GM18520 (cell line): ENCODE measurements around the gene ZNF385B.
"Not testable (repeated sequence)": the region's sequence is repeated elsewhere in the genome, so short reads cannot be mapped to it uniquely, and the experiment has no call there.

Source experiments
- ATAC-seq: cut with Tn5 transposase; IDR thresholded peaks from one replicate; pipeline ENCODE4 v1.9.1; 2021; ENCODE audit not compliant: unreplicated experiment

Gene ZNF385B

DNA sequence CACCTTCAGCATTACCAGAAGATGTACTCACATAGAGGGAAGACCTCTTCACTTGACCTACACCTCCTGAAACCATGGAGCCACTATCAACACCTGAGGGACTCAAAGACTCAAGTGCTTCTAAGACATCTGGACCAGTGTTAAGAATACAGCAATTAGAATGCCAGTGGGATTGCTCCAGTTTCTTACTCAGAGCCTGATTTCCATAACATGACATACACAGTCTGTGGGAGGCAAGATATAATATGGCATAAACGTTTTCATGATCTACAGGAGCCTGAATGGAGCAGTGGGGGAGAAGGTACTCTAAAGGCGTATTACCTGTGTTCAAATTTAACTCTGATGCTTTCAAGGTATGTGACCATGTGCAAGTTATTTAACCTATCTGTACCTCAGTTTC lies 57.2 kb downstream of the ZNF385B start:
- ATAC-seq: no peak

DNA sequence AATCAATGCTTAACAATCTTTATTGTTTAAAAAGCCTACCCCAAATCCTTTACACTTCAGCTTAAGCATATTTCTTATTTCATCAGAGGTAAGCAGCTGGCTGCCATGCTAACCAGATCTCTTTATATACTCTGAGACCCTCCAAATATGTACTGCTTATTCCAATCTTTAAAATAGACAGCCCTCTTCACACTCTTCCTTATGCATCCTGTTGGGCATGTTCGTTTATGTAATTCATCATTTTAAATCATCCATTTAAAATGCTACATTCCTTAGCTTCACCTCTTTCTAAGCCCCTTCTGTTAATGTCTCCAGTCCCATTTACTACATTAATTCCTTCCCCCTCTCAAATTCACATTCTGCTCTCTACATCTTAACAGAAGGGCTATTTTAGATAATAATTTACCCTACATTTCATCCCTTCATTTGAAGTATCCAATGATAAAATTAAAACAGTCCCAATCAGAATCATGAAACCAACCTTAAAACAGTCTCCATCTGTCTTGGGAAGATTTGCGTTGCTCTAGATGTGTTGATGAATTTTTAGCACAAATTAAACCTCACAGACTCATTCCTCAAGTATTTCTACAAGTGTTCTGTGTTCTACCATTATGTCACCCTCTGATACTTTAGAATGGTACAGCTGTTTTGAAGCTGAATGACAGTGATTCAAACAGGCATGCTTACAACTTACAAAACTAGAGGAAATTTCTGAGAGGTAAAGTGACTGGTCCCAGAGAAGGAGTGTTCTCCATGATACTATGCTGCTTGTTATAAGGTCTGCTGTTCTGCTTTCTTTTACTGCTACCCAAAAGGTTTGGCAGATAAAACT lies 59.1 kb downstream of the ZNF385B start:
- ATAC-seq: no peak

- no peak for ATAC-seq
These were observed 60.6 kb downstream of the ZNF385B start for GRCh38 chr2:179800776-179801175.

DNA sequence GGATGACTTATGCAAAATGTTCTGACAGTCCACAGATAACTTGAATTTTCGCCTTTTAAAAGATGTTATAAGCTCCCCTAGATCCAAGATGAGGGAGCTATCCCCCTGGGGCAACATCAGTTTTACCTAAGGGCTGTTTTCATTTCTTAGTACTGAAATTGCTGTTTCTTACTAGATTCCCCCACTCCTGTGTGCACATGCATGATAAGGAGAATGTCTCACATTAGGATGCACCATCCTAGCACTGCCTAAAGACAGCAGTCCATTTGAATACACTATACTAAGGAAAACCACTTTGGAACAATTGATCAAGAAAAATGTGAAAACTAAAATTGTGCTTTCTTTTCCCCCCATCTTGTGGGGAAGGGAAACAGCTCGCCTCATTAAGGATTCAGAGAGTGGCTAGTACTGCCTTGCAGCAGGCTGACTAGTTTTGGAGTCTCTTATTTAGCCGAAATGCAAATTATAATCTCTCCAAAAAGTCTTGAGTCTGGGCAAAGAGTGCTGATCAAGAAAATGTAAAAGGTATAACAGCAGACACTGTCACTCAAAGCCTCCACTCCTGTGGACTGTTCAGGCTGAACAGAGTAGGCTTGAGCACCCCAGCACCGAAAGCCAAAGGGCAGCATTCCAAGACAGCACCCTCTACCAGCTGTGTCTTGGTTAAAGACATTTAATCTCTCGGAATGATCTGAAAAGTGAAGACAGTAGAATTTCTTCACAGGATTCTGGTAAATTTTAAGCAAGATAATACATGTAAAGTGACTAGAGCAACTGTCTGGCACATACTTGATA lies 65.0 kb downstream of the ZNF385B start:
- no peak for ATAC-seq

DNA sequence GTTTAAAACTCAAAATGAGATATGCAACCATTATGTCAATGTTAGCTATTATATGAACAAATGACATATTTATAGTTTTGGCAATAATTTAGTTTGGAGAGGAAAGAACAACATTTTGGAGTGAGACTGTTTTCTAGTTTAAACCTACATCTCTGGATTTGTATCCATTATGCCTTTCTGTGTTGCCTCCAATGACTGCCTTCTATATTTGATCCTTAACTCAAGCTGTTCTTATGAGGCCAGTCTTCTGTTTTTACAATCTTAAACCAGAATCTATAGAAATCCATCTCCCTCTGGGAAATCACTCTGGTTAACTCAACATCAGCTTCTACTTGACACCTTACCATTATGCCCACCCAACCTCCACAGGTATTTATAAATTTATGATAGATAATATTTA lies 67.5 kb downstream of the ZNF385B start:
- ATAC-seq: no peak

DNA sequence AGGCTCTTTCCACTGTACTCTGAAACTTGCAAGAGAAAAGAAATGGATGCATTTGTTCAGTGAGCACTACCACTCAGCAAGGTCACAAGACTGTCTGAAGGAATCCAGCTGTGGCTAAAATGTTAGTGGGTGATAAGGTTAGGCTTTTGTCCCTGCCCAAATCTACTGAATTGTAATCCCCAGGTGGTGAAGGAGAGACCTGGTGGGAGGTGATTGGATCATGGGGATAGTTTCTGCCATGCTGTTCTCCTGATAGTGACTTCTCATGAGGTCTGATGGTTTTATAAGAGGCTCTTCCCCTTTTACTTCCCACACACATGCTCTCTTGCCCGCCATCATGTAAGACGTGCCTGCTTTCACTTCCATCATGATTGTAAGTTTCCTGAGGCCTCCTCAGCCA lies 68.2 kb downstream of the ZNF385B start:
- no peak for ATAC-seq

DNA sequence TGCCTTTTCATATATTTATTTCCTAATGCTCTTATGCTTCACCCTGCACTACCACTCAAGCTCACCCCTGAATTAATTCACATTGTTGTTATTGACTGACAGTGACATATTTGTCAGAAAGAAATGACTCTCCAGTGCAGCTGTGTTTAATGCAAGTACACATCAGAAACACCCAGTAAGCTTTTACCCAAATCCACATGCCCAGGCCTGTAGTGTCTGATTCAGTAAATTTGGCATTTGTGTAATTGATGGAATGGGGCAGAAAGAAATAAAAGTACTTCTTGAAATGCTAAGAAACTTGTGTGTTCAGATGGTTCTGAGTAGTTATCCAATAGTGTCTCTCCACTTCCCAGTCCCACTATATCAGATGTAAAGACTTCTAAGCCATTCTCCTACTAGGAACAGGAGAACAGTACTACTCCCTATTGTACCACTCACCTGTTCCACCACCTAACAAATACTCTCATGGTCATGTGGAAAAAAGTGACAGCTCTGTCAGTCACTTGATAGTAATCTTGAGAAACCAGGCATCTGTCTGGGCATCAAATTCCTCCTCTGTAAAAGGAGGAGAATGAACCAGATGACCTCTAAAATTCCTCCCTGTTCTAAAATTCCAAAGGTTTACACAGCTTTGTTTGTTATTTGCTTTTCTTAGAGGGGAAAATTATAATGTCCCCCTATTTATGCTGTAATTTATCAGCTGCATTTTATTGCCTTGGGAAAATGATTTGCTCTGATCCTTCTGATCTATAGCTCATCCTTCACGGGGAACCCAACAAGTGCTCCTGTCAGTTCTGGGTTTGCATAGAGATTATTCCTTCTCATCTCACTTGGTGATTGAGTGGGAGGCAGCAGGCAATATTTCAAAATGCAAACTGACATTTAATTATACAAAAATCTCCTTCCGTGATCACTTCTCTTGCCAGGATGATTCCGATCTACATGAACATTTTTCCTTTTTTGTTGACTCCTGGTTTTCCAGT lies 70.9 kb downstream of the ZNF385B start:
- no peak for ATAC-seq

GRCh38 chr2:179788104-179788503 lies 73.3 kb downstream of the ZNF385B start:
- ATAC-seq: no peak

DNA sequence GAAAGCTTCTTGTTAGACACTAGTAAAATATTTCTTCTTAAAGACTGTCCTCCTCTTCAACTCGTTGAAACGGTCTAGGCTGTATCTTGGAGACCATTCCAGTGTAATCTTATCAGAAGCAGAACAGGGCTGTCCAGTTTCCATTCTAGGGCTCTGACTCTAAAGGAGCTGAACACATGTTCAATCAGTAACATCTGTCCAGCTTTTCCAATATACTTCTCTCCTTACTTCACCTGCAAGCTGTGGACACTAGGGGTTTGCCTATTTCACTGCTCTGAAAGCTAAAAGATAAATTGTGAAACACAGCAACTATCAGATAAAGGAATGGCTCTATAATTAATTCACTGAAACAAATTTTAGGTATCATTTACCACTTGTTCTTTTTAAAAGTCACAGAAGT lies 73.8 kb downstream of the ZNF385B start:
- ATAC-seq: no peak

DNA sequence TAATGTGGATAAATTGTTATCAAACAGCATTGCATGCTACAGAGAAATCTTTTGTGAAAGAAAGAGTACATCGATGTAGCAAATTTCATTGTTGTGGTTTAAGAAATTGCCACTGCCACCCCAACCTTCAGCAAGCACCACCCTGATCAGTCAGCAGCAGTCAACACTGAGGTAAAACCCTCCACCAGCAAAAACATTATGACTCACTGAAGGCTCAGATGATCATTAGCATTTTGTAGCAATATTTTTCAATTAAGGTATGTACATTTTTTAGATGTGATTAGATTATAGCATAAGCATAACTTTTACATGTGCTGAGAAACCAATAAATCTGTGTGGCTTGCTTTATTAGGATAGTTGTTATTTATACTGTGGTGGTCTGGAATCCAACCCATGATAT lies 75.5 kb downstream of the ZNF385B start:
- ATAC-seq: no peak

DNA sequence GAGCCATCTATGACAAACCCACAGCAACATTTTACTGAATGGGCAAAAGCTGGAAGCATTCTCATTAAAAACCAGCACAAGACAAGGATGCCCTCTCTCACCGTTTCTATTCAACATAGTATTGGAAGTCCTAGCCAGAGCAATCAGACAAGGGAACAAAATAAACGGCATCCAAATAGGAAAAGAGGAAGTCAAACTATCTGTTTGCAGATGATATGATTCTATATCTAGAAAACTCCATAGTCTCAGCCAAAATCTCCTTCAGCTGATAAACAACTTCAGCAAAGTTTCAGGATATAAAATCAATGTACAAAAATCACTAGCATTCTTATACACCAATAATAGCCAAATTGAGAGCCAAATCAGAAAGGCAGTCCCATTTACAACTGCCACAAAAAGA lies 79.1 kb downstream of the ZNF385B start:
- ATAC-seq: not testable (repeated sequence)

DNA sequence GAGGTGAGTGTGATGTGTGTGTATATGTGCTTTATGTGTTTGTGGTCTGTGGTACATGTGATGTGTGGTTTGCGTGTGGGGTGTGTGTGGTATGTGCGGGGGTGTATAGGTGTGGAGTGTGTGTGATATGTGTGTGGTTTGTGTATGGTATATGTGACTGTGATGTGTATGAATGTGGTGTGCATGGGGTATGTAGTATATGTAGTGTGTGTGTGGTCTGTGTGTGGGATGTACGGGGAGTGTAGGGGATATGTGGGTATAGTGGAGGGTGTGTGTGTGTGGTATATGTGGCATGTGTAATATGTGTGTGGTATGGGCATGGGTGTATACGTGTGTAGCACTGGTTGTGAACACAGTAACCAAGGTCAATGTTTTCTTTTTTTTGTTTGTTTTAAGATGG lies 87.4 kb downstream of the ZNF385B start:
- no peak for ATAC-seq

GRCh38 chr2:179772346-179772745 lies 89.1 kb downstream of the ZNF385B start:
- no peak for ATAC-seq

DNA sequence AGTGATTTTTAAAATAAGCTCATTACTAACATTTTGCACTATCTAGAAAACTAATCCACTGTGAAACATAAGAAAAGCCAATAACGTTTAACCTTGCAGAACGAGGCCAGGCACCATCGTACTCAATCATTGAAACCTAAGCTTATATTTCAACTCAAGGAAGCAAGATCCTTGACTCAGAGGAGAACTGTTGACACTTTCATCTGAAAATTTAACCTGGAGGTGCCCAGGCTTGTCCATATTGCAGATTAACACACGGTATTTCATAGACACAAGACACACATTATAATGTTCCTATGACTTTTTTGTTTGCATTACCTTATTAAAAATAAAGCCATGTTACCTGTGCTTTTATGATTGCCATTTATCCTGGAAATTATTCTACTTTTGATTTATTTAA lies 89.6 kb downstream of the ZNF385B start:
- ATAC-seq: no peak

DNA sequence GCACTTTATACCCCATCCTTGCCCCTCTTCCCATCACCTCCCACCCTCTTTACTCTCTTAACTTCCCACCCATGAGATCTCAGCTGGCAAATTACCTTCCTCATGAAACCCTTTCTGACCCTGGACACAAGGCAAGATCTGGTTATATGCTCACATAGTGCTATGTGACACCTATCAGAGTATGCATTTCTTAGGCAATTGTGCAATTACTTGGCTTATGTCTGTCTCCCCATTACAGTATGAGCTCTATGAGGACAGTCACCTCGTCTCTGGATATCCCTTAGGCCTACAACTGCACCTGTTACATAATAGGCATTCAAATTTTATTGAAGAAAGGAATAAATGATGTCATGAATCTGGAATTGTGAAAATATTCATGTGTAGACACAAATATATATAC lies 91.4 kb downstream of the ZNF385B start:
- ATAC-seq: no peak

DNA sequence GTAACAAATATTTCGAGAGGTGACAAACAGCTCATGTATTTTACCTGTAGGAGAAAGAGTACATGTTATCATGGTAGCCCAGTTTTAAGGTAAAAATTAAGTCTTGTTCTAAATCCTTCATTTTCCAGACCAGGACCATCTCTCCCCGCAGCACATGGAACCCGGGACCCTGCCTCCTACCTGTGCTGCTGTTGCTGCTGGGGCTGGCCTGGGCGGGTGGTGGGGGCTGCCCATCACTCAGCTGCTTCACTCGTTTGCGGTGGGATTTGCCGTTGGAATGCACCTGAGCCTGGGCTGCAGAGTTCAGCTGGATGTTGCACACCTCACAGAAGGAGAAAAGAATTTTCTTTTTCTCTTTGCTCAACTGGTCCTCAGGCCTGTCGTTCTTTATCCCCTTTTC lies 92.1 kb downstream of the ZNF385B start:
- no peak for ATAC-seq

DNA sequence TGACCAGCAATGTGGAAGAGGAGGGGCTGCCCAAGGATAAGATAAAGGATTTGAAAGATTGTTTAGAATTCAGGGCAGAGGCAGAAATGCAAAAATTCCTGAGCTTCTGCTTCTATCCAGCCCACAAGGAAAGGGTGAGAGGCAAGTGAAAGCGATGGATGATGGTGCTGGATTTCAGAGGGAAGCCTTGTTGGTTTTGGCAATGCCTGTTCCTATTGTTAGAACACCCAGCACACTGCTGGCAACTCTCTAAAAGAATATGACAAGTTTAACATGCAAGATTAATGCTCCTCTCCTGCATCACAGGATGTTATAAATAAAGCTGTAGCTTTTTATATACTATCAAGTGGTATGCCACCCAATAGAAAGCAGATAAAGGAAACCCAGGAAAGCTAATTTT lies 92.6 kb downstream of the ZNF385B start:
- ATAC-seq: no peak

- no peak for ATAC-seq
These were observed 95.7 kb downstream of the ZNF385B start for GRCh38 chr2:179765666-179766065.

DNA sequence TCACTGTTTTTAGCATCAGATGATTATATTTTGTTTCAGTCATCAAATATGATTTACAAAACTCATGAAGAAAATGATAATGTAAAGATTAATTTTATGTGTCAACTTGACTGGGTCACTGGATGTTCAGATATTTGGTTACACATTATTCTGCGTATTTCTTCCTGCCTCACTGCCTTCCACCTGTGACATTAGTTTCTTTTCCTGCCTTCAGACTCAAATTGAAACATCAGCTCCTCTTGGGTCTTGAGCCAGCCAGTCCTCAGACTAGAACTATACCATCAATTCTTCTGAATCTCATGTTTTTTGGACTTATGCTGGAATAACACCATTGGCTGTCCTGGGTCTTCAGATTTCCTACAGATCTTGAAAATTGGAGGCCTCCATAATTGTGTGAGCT lies 96.7 kb downstream of the ZNF385B start:
- no peak for ATAC-seq

- ATAC-seq: no peak
These were observed 102.8 kb downstream of the ZNF385B start for GRCh38 chr2:179758636-179759035.

DNA sequence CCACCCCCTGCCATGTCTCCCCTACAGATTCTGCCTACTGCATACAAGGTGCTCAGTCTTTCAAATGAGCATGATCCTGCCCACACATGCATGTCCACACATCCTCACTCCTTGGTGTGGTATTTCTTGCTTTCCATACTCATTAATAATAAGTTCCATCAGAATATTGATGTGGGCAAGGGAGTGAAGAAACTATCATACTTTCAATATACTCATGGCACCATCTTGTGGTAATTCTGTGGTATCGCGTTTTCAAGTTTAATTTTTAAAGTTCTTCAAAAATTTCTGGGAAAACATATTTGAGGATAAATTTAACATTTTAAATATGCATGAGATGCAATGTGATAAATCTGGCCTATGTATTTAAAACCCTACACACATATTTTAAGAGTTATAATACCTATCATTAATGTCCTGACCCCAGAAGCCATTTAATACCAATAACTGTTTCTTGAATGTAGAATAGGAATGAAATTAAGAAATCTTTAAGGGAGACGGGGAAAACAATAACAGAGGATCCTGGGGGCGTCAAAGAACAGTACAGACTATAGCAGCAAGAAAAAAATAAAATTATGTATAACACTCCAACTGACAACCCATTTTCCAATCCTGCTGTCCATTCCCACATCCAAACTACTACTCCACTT lies 110.1 kb downstream of the ZNF385B start:
- ATAC-seq: no peak
